Left renal cortex interstitium (tissue), 4 donors: Measurements from ENCODE around the gene RNF175. TPM values are rescaled to one million over a fixed set of nuclear protein-coding genes. Genes with fewer than 3 reads are reported as not detected.

Experiments
- DNase-seq, 4 donors: peaks; one replicate each; pipeline ENCODE4 v3.0.0-alpha.2; 2013; ENCODE audit warnings: low read depth in 4 of 4, low spot score in 2 of 4, missing footprints in 1 of 4
- polyA plus RNA-seq, 4 donors: library from polyadenylated mRNA; unstranded; fragments of 120-200 nt; gene quantifications; one replicate each; pipeline ENCODE4 v1.2.1, GENCODE V29; 2013; ENCODE audit not compliant: insufficient read length in 4 of 4

RNF175 gene
- 1 to 10 TPM; 3.8 to 5.9 (median 5.0) TPM for polyA plus RNA-seq

DNA sequence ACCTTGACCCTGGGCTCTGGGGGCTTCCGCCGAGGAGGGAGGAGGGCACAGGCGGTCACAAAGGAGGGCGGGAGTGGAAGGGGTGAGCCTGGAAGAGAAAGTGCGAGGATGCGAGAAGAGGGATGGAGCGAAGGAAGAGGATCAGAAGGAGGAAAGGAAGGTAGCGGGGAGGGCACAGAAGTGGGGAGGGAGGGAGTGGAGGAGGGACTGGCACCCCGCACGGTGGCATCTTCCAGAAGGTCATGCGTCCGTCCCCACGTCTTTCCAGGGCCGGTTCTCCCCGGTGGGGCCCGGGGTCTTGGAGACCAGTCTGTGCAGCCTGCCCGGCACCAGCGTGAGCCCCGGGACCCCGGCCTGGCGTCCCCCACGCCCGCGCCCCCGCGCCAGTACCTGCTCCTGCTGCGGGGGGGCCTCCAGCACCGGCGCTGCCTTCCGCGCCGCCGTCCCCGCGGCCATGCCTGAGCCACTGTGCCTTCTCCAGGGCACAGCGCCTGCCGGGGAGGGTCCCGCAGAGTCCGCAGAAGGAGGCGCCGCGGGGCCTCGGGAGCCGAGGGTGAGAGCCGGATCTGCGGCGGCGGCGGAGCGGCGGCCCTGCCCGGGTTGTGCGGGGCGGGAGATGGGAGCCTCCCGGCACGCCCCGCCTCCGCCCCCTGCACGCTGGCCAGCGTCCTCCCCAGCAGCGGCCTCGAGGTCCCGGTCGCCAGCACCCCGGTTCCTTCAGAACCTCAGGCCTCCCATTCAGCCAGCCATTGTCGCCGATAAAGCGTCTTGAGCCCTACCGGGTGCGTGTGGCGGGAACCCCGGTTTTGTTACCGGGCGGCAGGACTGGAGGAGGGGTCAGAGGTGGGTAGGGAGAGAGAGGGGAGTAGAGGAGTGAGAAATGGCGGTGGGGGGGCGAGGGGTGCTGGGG is at the start of gene RNF175:
Gene RNF175 (minus strand): TSS at position 618 of the 910 bp plus-strand sequence. CDS start 162 bp downstream, at position 456.
- DNase-seq, result no peak

GRCh38 chr4:153809307-153809706 is 49.5 kb upstream of the RNF175 start:
- DNase-seq, result no peak

- DNase-seq, result no peak
Measured at GRCh38 chr4:153808175-153808574, 48.4 kb upstream of the RNF175 start.

- DNase-seq, result no peak
Measured at GRCh38 chr4:153806073-153806472, 46.2 kb upstream of the RNF175 start.

GRCh38 chr4:153804722-153805121 is 44.9 kb upstream of the RNF175 start:
- no peak for DNase-seq

DNA sequence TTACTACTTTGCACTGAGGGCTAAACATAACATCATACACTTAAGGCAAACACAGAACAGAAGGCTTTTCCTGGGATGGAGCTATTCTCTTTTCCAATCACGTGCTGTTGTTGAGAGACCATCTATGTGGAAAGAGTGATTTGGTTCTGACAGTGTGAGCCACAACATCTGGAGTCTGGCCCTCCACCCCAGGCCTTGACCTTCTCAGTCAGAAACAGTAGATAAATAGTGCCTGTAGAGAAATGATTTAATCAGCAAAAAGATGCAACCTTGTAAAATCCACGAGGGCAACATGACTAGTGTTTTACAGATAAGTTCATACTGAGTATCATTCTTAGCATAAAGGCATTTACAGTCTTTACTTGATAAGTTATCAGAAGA is 39.9 kb upstream of the RNF175 start:
- DNase-seq, result no peak

DNA sequence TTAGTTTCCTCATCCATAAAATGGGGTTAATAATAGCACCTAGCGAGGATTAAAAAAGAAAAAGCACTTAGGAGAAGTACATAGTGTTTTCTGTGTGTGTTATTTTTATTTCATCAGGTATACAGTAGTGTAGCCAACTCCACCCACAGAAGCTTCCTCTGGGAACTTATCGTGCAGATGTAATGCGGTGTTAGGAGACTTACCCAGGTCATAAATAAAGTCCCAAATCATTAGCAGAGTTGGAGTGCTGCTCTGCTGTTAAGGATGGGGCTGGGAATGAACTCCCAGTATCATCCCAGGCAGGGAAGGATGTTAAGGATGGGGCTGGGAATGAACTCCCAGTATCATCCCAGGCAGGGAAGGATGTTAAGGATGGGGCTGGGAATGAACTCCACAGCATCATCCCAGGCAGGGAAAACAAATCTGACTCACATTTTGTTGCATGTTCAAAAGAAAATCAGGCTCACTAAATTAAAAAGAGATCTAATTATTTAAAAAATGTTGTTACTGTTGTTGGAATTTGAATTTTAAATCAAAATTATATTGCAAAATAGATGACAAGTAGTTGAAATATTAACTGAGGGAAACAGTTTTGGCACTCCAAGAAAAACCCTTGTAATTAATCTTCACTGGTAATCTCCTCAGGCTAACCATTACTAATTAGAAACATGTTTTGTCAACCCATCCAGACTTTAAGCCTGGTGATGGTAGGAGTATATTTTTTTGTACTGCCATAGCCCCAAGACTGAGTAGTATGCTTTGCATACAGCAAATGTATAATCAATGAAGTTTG is 39.3 kb upstream of the RNF175 start:
- DNase-seq, result no peak

DNA sequence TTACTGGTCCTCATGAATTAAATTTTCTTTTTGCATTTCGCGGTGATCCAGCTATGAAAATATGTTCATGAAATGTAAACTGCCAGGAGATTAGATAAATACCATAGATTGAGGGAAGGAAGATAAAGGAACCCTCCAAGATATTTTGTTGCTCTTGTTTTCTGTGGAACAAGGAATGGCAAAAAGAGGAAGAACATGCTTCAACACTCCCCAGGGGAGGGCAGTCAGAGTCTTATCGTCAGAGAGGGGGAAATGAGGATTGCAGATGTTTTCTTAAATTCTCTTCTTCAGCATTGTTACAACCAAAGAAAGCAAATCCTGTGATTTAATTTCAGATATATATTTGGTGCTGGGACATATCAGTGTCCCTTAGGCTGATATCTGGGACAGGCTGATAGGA is 38.6 kb upstream of the RNF175 start:
- no peak for DNase-seq

GRCh38 chr4:153794006-153794405 is 34.2 kb upstream of the RNF175 start:
- no peak for DNase-seq

- no peak for DNase-seq
Measured at GRCh38 chr4:153792618-153793247, 32.9 kb upstream of the RNF175 start.

DNA sequence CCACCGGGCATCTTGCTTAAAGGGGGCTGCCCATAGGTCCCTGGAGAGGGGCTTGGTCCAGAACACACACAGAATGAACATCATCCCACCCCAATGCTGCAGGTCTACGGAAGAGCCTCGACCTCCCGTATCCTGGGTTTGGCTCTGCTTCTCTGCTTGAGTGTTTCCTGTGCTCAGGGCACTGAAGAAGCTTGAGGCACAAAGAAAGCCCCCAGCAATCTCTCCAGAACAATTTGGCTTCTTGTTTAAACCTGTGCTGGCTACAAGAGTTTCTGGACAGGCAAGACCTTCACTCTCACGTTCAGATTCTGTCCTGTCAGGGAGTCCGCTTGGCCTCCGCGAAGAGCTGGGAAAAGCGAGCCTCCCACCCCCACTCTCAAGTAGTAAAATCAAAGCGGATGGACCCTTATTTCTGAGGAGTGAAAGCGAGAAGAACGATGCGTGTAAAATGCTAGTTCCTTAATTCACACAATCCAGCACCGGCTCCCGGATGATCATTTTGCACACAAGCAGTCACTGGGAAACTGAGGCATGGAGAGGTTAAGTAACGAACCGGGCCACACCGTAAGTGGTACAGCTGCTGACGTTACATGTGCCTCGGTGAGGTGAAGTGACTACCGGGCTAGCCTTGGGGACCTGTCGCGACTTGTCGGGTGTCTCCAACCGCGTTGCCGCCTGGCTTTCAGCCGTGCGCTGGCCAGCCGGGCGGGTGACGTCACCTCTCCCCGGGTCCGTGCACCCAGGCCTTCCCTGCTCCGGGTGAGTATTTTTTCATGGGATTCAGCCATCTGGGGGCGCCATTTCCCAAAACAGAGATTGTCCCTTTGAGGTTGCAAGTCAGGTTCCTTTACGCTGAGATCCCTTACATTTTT is 32.2 kb upstream of the RNF175 start:
- peak in 3 of 4 donors; percentile 62 to 82 (median 72) for DNase-seq

DNA sequence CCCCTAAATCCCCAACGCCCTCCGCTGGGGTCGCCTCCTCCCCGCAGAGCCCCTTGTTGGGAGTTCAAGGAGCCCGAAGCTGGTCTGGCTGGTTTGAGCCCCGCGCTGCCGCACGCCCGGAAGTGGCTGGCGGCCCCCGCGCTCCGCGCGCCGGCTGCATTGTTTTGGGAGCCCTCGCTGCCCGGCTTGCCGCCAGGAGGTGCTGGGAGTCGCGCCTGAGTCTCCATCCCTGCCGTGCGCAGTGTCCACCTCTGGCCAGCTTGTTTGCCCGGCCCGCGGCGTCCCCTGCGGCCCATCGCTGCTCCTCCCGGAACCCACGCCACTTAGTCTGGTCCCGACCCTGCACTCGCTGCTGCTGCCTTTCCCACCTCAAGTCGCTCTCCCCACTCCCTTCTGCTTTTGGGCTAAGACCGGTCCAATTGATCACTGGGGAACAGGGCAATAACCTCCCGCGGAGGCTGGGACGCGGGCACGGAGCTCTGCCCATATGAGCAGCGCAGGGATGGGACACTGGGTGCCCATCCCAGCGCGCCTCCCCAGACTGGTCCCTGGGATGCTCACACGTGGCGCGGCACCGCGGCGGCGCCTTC is 31.2 kb upstream of the RNF175 start:
- peak in 1 of 4 donors; percentile 21 for DNase-seq

DNA sequence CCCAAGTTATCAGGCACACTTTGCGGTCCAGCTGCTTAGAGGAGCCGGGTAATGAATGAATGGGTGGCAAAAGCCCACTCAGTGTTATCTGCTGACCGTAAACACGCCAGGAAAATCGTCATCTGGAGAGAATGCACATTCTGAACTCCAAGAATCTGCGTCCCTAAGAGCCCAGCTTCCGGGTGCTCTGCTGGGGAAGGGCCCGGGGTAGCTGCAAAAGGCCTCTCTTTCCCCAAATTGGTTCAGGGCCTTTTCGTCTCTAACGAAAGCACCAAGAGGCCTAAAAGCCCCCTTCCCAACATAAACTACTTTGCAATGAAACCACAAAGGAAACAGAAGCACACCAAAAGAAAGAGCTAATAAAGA is 30.7 kb upstream of the RNF175 start:
- no peak for DNase-seq

DNA sequence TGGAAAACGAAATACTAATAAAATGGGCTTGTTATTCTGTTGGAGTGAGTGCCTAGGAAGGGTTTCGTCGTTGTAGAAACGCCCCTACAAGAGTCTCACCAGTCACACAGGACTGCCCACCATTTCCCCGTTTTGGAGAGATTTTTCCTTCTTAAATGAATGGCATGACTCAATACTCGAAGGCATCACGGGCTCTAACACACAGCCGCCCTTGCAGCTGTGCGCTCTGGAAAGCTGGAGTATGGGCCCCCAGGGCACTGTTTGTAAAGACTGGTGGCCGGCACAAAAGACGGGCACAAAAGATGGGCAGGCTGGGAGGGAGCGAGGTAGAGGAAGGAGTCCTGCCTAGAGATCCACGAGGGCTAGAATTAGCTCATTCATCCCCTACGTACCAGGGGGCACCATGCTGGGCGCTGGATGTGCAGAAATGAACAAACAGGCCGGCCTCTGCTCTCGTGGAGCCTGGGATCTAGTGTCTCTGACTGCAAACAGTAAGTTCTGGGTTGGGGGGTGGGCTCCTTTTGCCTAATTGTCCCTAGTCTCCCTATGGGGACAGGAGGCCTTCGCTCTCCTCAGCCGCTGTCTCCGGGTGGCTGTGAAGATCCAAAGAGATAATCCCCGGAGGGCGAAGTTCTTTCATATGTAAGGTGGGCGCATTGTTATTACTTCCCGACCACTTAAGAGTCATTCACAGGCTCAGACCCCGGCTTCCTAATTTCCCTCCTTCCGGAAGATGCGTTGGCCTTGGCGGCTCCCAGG is 30.1 kb upstream of the RNF175 start:
- DNase-seq, result peak in 1 of 4 donors; percentile 29

DNA sequence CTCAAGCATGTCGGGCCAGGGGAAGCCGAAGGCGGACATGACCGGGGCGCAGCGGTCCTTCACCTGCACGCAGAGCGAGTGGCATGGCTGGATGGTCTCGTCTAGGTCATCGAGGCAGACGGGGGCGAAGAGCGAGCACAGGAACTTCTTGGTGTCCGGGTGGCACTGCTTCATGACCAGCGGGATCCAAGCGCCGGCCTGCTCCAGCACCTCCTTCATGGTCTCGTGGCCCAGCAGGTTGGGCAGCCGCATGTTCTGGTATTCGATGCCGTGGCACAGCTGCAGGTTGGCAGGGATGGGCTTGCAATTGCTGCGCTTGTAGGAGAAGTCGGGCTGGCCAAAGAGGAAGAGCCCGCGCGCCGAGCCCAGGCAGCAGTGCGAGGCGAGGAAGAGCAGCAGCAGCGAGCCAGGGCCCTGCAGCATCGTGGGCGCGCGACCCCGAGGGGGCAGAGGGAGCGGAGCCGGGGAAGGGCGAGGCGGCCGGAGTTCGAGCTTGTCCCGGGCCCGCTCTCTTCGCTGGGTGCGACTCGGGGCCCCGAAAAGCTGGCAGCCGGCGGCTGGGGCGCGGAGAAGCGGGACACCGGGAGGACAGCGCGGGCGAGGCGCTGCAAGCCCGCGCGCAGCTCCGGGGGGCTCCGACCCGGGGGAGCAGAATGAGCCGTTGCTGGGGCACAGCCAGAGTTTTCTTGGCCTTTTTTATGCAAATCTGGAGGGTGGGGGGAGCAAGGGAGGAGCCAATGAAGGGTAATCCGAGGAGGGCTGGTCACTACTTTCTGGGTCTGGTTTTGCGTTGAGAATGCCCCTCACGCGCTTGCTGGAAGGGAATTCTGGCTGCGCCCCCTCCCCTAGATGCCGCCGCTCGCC is 28.8 kb upstream of the RNF175 start, which contains the start of gene SFRP2:
Gene SFRP2 (minus strand): TSS at position 671 of the 864 bp plus-strand sequence. CDS start 248 bp downstream, at position 423.
- peak in 2 of 4 donors; percentile 27 to 32 for DNase-seq

GRCh38 chr4:153788051-153788412 is 28.2 kb upstream of the RNF175 start:
- DNase-seq, result no peak

DNA sequence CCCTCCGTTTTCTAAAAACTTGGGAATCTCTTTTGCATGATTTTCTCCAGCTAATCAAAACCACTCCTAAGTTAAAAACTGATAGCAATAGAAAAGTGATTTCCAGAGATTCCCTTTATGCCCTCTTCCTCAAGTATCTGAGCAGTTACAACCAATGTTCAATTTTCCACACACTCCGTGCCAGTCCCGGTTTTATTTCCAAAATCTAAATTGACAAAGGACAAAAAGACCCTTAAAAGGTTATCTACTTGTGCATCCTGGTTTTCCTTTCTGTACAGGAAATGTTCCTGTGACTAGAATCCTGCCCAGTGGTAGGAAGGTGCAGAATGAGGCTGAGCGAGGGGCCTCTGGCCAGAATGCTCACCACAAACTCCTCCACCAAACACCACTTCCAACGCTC is 27.8 kb upstream of the RNF175 start:
- no peak for DNase-seq

GRCh38 chr4:153787061-153787560 is 27.3 kb upstream of the RNF175 start:
- DNase-seq, result no peak
